Neural cell (in vitro differentiated cells): ENCODE data around the gene OR10J5. TPM values are rescaled to one million over a fixed set of nuclear protein-coding genes. Genes with fewer than 3 reads are reported as not detected.

ENCODE experiments used
- H2AFZ ChIP-seq: fragments of 200-600, 300-800 bp; sonication (generic), shearing (Covaris generic); 2 replicates; pipeline ENCODE4 v1.6.0; 2014; ENCODE audit warnings: low read depth, mild to moderate bottlenecking, antibody characterized with exemption, low read length, moderate library complexity
- H3F3A ChIP-seq: fragments of 200-600 bp; shearing (Covaris generic); 2 replicates; pipeline ENCODE4 v1.6.1; 2016; ENCODE audit warnings: mild to moderate bottlenecking, moderate library complexity, mixed read lengths, antibody characterized with exemption, low read length; ENCODE audit not compliant: insufficient read depth, poor library complexity, severe bottlenecking
- H3K27ac ChIP-seq: fragments of 200-600, 300-800 bp; sonication (generic), shearing (Covaris generic); 2 replicates; pipeline ENCODE4 v1.5.1; 2014; ENCODE audit warnings: mild to moderate bottlenecking, low read length, moderate library complexity
- H3K27me3 ChIP-seq: fragments of 300-800, 200-600 bp; sonication (generic), shearing (Covaris generic); 2 replicates; pipeline ENCODE4 v1.6.0; 2014; ENCODE audit warnings: mild to moderate bottlenecking, low read depth, low read length, moderate library complexity; ENCODE audit not compliant: insufficient read depth
- H3K36me3 ChIP-seq: fragments of 300-800, 200-600 bp; sonication (generic), shearing (Covaris generic); 2 replicates; pipeline ENCODE4 v1.5.1; 2014; ENCODE audit warnings: mild to moderate bottlenecking, antibody characterized with exemption, low read length, moderate library complexity; ENCODE audit not compliant: insufficient read depth
- H3K4me2 ChIP-seq: fragments of 300-800, 200-600 bp; sonication (generic), shearing (Covaris generic); 2 replicates; pipeline ENCODE4 v1.6.0; 2014; ENCODE audit warnings: mild to moderate bottlenecking, low read length
- H3K4me3 ChIP-seq: fragments of 300-800, 200-600 bp; sonication (generic), shearing (Covaris generic); 2 replicates; pipeline ENCODE4 v1.5.1; 2014; ENCODE audit warnings: mild to moderate bottlenecking, low read length, moderate library complexity
- H3K79me2 ChIP-seq: fragments of 200-600 bp; shearing (Covaris generic); replicated peaks from 2 replicates; pipeline ENCODE4 v1.6.0; 2014; ENCODE audit warnings: mild to moderate bottlenecking, low read length, moderate library complexity; ENCODE audit not compliant: insufficient read depth
- H3K9ac ChIP-seq: fragments of 300-800, 200-600 bp; sonication (generic), shearing (Covaris generic); 2 replicates; pipeline ENCODE4 v1.6.1; 2016; ENCODE audit warnings: mild to moderate bottlenecking, low read length, mixed read lengths
- H3K9me2 ChIP-seq: fragments of 200-600 bp; shearing (Covaris generic); 2 replicates; pipeline ENCODE4 v1.6.1; 2016; ENCODE audit warnings: mild to moderate bottlenecking, low read length, mixed read lengths; ENCODE audit not compliant: insufficient read depth
- H3K9me3 ChIP-seq: fragments of 200-600, 300-800 bp; sonication (generic), shearing (Covaris generic); 2 replicates; pipeline ENCODE4 v1.6.1; 2016; ENCODE audit warnings: mild to moderate bottlenecking, mixed run types, low read length, moderate library complexity, mixed read lengths
- H4K20me1 ChIP-seq: fragments of 200-600 bp; shearing (Covaris generic); 2 replicates; pipeline ENCODE4 v1.6.1; 2016; ENCODE audit warnings: mild to moderate bottlenecking, mixed run types; ENCODE audit not compliant: insufficient read depth
- CTCF ChIP-seq: fragments of 450-650 bp; IDR thresholded peaks from 2 replicates; pipeline ENCODE4 v1.5.1; 2014; ENCODE audit warnings: antibody characterized with exemption, mild to moderate bottlenecking, moderate library complexity; ENCODE audit not compliant: poor library complexity, severe bottlenecking
- EP300 ChIP-seq: fragments of 450-650 bp; conservative IDR thresholded peaks from 2 replicates; pipeline ENCODE4 v1.6.1; 2014; ENCODE audit warnings: antibody characterized with exemption, mild to moderate bottlenecking, moderate library complexity; ENCODE audit not compliant: poor library complexity, severe bottlenecking
- EZH2 ChIP-seq: fragments of 200-600, 300-800 bp; shearing (Covaris generic), sonication (generic); IDR thresholded peaks from 2 replicates; pipeline ENCODE4 v1.6.1; 2014; ENCODE audit warnings: antibody characterized with exemption, low read length, borderline replicate concordance, mild to moderate bottlenecking; ENCODE audit not compliant: insufficient read depth, poor library complexity, severe bottlenecking
- MXI1 ChIP-seq: fragments of 450-650 bp; conservative IDR thresholded peaks from 2 replicates; pipeline ENCODE4 v1.6.1; 2014; ENCODE audit warnings: antibody characterized with exemption, mild to moderate bottlenecking; ENCODE audit not compliant: poor library complexity, severe bottlenecking
- POLR2AphosphoS5 ChIP-seq: IDR thresholded peaks from 2 replicates; pipeline ENCODE4 v1.6.1; 2012
- RAD21 ChIP-seq: fragments of 450-650 bp; conservative IDR thresholded peaks from 2 replicates; pipeline ENCODE4 v1.6.1; 2014; ENCODE audit warnings: antibody characterized with exemption, mild to moderate bottlenecking, moderate library complexity
- REST ChIP-seq: IDR thresholded peaks from 2 replicates; pipeline ENCODE4 v1.6.1; 2012; ENCODE audit warnings: borderline replicate concordance
- SMC3 ChIP-seq: fragments of 450-650 bp; conservative IDR thresholded peaks from 2 replicates; pipeline ENCODE4 v1.6.1; 2014; ENCODE audit warnings: antibody characterized with exemption, mild to moderate bottlenecking, moderate library complexity; ENCODE audit not compliant: poor library complexity
- TAF1 ChIP-seq: IDR thresholded peaks from 2 replicates; pipeline ENCODE4 v1.6.1; 2012; ENCODE audit warnings: low read depth
- polyA plus RNA-seq: library from polyadenylated mRNA; depleted of rRNA; stranded (reverse); fragments of >200 nt; gene quantifications from 2 replicates; pipeline ENCODE4 v1.2.3, GENCODE V29; 2014

The OR10J5 gene
- polyA plus RNA-seq, 1 donor from 2014 or later = not detected

GRCh38 chr1:159581422-159581821, 45.6 kb upstream of the OR10J5 start:
- H3K4me3 ChIP-seq = no peak overlapping the region
- no peak overlapping the region for H3K9ac ChIP-seq
- H3K79me2 ChIP-seq = no peaks in the 10 kb centered on the region
- H3K9me2 ChIP-seq = no peaks in the 10 kb centered on the region
- H3F3A ChIP-seq = no peaks in the 10 kb centered on the region
- no peaks in the 10 kb centered on the region for H4K20me1 ChIP-seq
- no peaks in the 10 kb centered on the region for H3K36me3 ChIP-seq
- no peak overlapping the region for H2AFZ ChIP-seq
- TF ChIP-seq MXI1 (no peak), RAD21 (no peak), TAF1 (no peak), POLR2AphosphoS5 (no peak), EZH2 (no peak), EP300 (no peak), SMC3 (no peak), CTCF (no peak), REST (no peak)
- H3K27me3 ChIP-seq = no peaks in the 10 kb centered on the region
- no peak overlapping the region for H3K4me2 ChIP-seq
- no peaks in the 10 kb centered on the region for H3K9me3 ChIP-seq
- no peak overlapping the region for H3K27ac ChIP-seq

- Histone ChIP-seq H3K9me2 (no peaks in the 10 kb centered on the region), H3K4me2 (no peak overlapping the region), H3K27me3 (no peaks in the 10 kb centered on the region), H3K36me3 (no peaks in the 10 kb centered on the region), H3K79me2 (no peaks in the 10 kb centered on the region), H2AFZ (no peak overlapping the region), H3F3A (no peaks in the 10 kb centered on the region), H3K9me3 (no peaks in the 10 kb centered on the region), H3K9ac (no peak overlapping the region), H3K27ac (no peak overlapping the region), H4K20me1 (no peaks in the 10 kb centered on the region), H3K4me3 (no peak overlapping the region)
- no peak for TF ChIP-seq TAF1
- TF ChIP-seq EP300 = no peak
- no peak for TF ChIP-seq POLR2AphosphoS5
- no peak for TF ChIP-seq REST
- no peak for TF ChIP-seq EZH2
- no peak for TF ChIP-seq MXI1
- TF ChIP-seq RAD21 = no peak
- no peak for TF ChIP-seq CTCF
- TF ChIP-seq SMC3 = no peak
Observed at GRCh38 chr1:159580340-159580739, 44.5 kb upstream of the OR10J5 start.
